ENCODE measurements around the gene SIAE. TPM values are rescaled to one million over a fixed set of nuclear protein-coding genes. Genes with fewer than 3 reads are reported as not detected.

Gene SIAE
- total RNA-seq, 6 experiments from 2014 or later, result 30.9 to 56.8 (median 35.6) TPM

DNA sequence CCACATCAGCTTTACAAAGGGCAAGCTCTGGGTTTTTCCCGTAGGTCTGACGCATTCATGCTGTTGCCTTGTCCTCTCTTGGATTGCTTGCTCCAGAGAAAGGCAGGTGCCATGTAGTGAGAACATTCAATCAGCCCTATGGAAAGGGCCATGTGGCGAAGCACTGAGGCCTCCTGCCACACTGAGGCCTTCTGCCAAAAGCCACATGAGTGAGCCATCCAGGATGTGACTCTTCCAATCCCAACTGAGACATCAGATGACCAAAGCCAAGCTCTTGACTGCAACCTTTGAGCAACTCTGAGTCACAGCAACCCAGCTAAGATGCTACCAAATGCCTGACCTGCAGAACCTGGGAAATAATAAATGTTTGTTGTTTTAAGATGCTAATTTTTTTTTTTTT lies 71.3 kb downstream of the SIAE start:
- DNase-seq (no peak), ATAC-seq (no peak)
- Histone ChIP-seq H3K4me1 (no peaks in the 10 kb centered on the region), H3K27ac (no peak overlapping the region), H3K36me3 (no peaks in the 10 kb centered on the region), H3K4me3 (no peak overlapping the region), H3K9me3 (no peaks in the 10 kb centered on the region), H3K27me3 (no peaks in the 10 kb centered on the region)
- WGBS (ENCODE audit: insufficient coverage, low coverage, low lambda C conversion rate, missing lambda C conversion rate), result 72% methylated on average over 3 of the region's 3 CpGs
- intact Hi-C loops (cut with DNase I), result no loop called here
- TF ChIP-seq, protein P1, sequence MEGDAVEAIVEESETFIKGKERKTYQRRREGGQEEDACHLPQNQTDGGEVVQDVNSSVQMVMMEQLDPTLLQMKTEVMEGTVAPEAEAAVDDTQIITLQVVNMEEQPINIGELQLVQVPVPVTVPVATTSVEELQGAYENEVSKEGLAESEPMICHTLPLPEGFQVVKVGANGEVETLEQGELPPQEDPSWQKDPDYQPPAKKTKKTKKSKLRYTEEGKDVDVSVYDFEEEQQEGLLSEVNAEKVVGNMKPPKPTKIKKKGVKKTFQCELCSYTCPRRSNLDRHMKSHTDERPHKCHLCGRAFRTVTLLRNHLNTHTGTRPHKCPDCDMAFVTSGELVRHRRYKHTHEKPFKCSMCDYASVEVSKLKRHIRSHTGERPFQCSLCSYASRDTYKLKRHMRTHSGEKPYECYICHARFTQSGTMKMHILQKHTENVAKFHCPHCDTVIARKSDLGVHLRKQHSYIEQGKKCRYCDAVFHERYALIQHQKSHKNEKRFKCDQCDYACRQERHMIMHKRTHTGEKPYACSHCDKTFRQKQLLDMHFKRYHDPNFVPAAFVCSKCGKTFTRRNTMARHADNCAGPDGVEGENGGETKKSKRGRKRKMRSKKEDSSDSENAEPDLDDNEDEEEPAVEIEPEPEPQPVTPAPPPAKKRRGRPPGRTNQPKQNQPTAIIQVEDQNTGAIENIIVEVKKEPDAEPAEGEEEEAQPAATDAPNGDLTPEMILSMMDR (IDR thresholded peaks at IDR 0.05), result no peak
- no peak for TF ChIP-seq POLR2A (IDR thresholded peaks at IDR 0.05)

DNA sequence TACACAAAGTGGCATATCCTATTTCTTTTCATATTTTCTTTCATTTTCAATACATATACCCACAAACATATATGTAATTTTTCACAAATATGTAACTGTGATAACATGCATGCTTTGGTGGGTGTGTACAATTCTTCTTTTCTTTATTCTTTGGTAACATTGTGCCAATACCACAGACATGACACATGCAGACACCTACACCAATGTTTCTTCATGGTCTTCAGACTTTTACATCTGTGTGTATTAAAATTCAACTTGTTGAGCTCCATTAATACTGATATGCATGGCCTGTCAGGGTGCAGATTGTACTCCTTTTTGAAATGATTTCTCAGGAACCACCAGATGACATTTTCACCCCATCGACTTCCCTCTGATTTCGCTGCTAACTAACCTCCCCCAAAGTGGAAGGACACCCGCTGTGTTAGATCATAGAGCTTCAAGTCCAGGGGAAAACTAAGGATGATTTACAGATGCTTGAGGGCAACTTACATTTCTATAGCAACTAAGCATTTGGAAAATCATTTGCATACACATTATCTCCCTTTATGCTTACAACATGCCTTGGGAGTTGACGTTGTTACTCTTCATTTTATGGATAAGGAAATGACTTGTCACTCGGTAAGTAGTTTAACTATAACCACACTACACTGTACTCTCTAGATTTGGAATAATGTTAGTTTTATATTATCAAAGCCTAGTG lies 72.8 kb downstream of the SIAE start:
- no peaks in the 10 kb centered on the region for H3K36me3 ChIP-seq
- DNase-seq, result no peak
- ATAC-seq, result no peak
- intact Hi-C loops (cut with DNase I), result no loop called here
- H3K4me1 ChIP-seq, result no peaks in the 10 kb centered on the region
- H3K27me3 ChIP-seq, result no peaks in the 10 kb centered on the region
- no peak overlapping the region for H3K27ac ChIP-seq
- no peak overlapping the region for H3K4me3 ChIP-seq
- no peak for TF ChIP-seq POLR2A (IDR thresholded peaks at IDR 0.05)
- TF ChIP-seq, protein P1 (IDR thresholded peaks at IDR 0.05), result no peak
- 56% methylated on average over 5 of the region's 5 CpGs for WGBS (ENCODE audit: insufficient coverage, low coverage, low lambda C conversion rate, missing lambda C conversion rate)
- no peaks in the 10 kb centered on the region for H3K9me3 ChIP-seq

DNA sequence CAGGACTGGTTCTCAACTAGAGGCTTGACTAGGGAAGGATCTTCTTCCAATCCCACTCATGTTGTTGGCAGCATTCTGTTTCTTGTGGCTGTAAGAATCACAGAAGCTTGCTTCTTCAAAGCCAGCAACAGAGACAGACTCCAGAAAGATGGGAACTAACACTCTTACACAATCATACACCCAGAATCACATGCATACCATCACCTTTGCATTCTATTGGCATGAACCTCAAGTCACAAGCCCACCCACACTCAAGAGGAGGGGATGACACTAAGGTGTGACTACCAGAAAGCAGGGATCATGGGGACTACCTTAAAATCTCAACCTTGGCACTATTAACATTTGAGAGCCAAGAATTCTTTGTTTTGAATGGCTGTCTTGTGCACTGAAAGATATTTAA lies 75.9 kb downstream of the SIAE start:
- TF ChIP-seq POLR2A (IDR thresholded peaks at IDR 0.05), result no peak
- TF ChIP-seq, protein P1 (IDR thresholded peaks at IDR 0.05), result no peak
- ATAC-seq (no peak), DNase-seq (no peak)
- Histone ChIP-seq H3K4me1 (no peaks in the 10 kb centered on the region), H3K36me3 (no peaks in the 10 kb centered on the region), H3K27me3 (no peaks in the 10 kb centered on the region), H3K9me3 (no peaks in the 10 kb centered on the region), H3K27ac (no peak overlapping the region), H3K4me3 (no peak overlapping the region)
- intact Hi-C loops (cut with DNase I), result loop anchor here in 1 of 2 donors (10.0 kb wide), 1 partner anchor 173 kb away; the partner anchor contains the start of gene OR8B4

DNA sequence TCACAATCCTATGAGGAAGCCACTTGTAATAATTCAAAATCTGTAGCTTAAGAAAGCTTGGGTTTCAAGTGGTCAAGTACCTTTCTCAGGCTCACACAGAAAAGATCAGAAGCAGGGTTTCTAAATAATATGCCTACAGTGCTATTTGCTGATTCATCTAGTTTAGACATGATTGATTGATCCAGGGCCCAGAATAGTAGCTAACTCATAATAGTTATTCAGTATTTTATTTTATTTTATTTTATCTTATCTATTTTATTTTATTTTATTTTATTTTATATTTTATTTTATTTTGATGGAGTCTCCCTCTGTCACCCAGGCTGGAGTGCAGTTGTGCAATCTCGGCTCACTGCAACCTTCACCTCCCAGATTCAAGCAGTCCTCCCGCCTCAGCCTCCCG lies 78.2 kb downstream of the SIAE start:
- no peaks in the 10 kb centered on the region for H3K4me1 ChIP-seq
- WGBS (ENCODE audit: insufficient coverage, low coverage, low lambda C conversion rate, missing lambda C conversion rate), result 85% methylated on average over 3 of the region's 3 CpGs
- TF ChIP-seq, protein P1 (IDR thresholded peaks at IDR 0.05), result no peak
- TF ChIP-seq POLR2A (IDR thresholded peaks at IDR 0.05), result no peak
- H3K27ac ChIP-seq, result no peak overlapping the region
- H3K9me3 ChIP-seq, result no peaks in the 10 kb centered on the region
- H3K36me3 ChIP-seq, result no peaks in the 10 kb centered on the region
- intact Hi-C loops (cut with DNase I), result loop anchor here in 1 of 2 donors (10.0 kb wide), 1 partner anchor 171 kb away; the partner anchor contains the start of gene OR8B4
- no peaks in the 10 kb centered on the region for H3K27me3 ChIP-seq
- no peak overlapping the region for H3K4me3 ChIP-seq
- DNase-seq (no peak), ATAC-seq (no peak)
